GM12865 (cell line): ENCODE measurements around the gene GLIPR2.
A peak's percentile ranks its signal among the peaks of the same experiment; 100 is the strongest.

Experiments used
- DNase-seq: peaks from one replicate; pipeline ENCODE4 v3.0.0; 2010; ENCODE audit warnings: low read depth
- H3K4me3 ChIP-seq: 2 replicates; pipeline ENCODE4 v1.5.1; 2011; ENCODE audit warnings: mild to moderate bottlenecking, low read depth, low read length, control low read depth
- TF ChIP-seq, protein P1 (sequence below): IDR thresholded peaks from 2 replicates; pipeline ENCODE4 v1.5.1; 2011; ENCODE audit warnings: low read length, control low read depth, low read depth, inconsistent platforms; ENCODE audit not compliant: insufficient read depth; ENCODE audit errors: missing control alignments

The GLIPR2 gene

GRCh38 chr9:36188212-36188611 is 51.7 kb downstream of the GLIPR2 start:
- H3K4me3 ChIP-seq: no peak overlapping the region
- DNase-seq: no peak
- TF ChIP-seq, protein P1, sequence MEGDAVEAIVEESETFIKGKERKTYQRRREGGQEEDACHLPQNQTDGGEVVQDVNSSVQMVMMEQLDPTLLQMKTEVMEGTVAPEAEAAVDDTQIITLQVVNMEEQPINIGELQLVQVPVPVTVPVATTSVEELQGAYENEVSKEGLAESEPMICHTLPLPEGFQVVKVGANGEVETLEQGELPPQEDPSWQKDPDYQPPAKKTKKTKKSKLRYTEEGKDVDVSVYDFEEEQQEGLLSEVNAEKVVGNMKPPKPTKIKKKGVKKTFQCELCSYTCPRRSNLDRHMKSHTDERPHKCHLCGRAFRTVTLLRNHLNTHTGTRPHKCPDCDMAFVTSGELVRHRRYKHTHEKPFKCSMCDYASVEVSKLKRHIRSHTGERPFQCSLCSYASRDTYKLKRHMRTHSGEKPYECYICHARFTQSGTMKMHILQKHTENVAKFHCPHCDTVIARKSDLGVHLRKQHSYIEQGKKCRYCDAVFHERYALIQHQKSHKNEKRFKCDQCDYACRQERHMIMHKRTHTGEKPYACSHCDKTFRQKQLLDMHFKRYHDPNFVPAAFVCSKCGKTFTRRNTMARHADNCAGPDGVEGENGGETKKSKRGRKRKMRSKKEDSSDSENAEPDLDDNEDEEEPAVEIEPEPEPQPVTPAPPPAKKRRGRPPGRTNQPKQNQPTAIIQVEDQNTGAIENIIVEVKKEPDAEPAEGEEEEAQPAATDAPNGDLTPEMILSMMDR: no peak

DNA sequence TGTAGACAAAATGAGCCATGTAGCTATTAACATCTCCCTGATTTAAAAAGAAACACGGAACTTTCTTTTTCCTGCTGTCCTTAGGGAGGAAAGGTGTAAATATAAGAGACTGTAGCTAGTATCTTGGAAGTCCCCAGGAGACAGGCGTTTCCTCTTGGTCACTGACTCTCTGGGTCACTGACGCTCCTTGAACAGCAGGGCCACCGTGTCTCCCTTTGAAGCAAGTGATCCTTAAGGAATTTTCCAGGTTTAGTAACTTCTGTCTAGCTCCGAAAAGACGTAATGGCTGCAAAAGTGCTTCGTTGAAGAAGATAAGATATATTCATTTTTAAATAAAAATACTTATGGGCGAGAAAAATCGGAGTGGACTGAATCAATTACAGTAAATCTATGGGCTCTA is 53.4 kb downstream of the GLIPR2 start:
- peak; percentile 46 for DNase-seq
- TF ChIP-seq, protein P1: no peak
- H3K4me3 ChIP-seq: peak overlapping the region; percentile 68

GRCh38 chr9:36190388-36191289 is 54.1 kb downstream of the GLIPR2 start, which contains the start of gene CLTA:
TSS of gene CLTA (plus strand) at chr9:36190921. CDS start at chr9:36191057, 136 bp downstream.
- peak; percentile 99 for DNase-seq
- H3K4me3 ChIP-seq: peak within 1 kb of the TSS; percentile 68
- TF ChIP-seq, protein P1: peak; percentile 53

GRCh38 chr9:36191290-36191645 is 54.7 kb downstream of the GLIPR2 start:
- DNase-seq: peak; percentile 60

DNA sequence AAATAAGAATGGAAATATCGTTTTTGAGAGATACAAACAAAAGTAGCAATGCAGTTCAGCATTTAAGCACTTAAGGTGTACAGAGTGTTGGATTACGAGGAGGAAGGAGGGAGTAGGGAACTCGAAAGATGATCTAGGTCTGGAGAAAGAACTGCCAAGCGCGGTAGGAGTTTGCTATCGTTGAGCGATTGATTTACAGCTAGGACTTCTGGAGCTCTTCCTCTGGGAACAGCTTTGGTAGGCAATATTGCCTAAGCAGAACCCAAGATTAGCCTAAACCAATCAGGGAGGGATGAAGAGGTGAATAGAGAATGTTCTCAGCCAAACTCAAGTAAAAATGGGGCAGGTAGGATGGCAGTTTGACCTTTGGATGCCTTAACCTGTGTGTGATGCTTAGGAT is 55.2 kb downstream of the GLIPR2 start:
- TF ChIP-seq, protein P1: no peak
- peak overlapping the region; percentile 68 for H3K4me3 ChIP-seq
- DNase-seq: no peak

More at GRCh38 chr9:36191290-36191645, 54.7 kb downstream of the GLIPR2 start:
- TF ChIP-seq, protein P1: no peak
- peak overlapping the region; percentile 68 for H3K4me3 ChIP-seq

- TF ChIP-seq, protein P1: no peak
- no peak for DNase-seq
- peak overlapping the region; percentile 68 for H3K4me3 ChIP-seq
Observed at GRCh38 chr9:36192196-36192595, 55.7 kb downstream of the GLIPR2 start.

- peak overlapping the region; percentile 68 for H3K4me3 ChIP-seq
- no peak for DNase-seq
- TF ChIP-seq, protein P1: no peak
Observed at GRCh38 chr9:36193023-36193422, 56.5 kb downstream of the GLIPR2 start.
